Superior temporal gyrus (tissue), 1 donor: ENCODE data around the gene SETD1A.

Source experiments
- DNase-seq: peaks from one replicate; pipeline ENCODE4 v3.0.0-alpha.2; 2016; ENCODE audit errors: extremely low spot score

The SETD1A gene

GRCh38 chr16:30953511-30954124 lies 3.9 kb upstream of the SETD1A start:
- DNase-seq: peak; percentile 88

- no peak for DNase-seq
Measured at GRCh38 chr16:30954993-30955392, 2.6 kb upstream of the SETD1A start.

- no peak for DNase-seq
Measured at GRCh38 chr16:30956601-30957455, 726 bp upstream of the SETD1A start.

- no peak for DNase-seq
Measured at GRCh38 chr16:30958175-30959079, 873 bp downstream of the SETD1A start.

GRCh38 chr16:30961384-30961783 lies 3.8 kb downstream of the SETD1A start:
- no peak for DNase-seq

- DNase-seq: no peak
Measured at GRCh38 chr16:30963925-30964511, 6.5 kb downstream of the SETD1A start.

- DNase-seq: no peak
Measured at GRCh38 chr16:30964574-30965226, 7.1 kb downstream of the SETD1A start.

GRCh38 chr16:30965436-30965835 lies 7.9 kb downstream of the SETD1A start:
- no peak for DNase-seq

GRCh38 chr16:30966033-30966619 lies 8.6 kb downstream of the SETD1A start:
- DNase-seq: no peak

GRCh38 chr16:30967795-30968194 lies 10.2 kb downstream of the SETD1A start:
- no peak for DNase-seq

- DNase-seq: no peak
Measured at GRCh38 chr16:30969246-30969842, 11.8 kb downstream of the SETD1A start.

GRCh38 chr16:30971298-30971697 lies 13.7 kb downstream of the SETD1A start:
- no peak for DNase-seq

- DNase-seq: no peak
Measured at GRCh38 chr16:30972872-30973271, 15.3 kb downstream of the SETD1A start.

GRCh38 chr16:30974348-30974747 lies 16.8 kb downstream of the SETD1A start:
- DNase-seq: no peak

- no peak for DNase-seq
Measured at GRCh38 chr16:30976486-30976885, 18.9 kb downstream of the SETD1A start.

GRCh38 chr16:30977502-30977901 lies 19.9 kb downstream of the SETD1A start:
- no peak for DNase-seq

GRCh38 chr16:30979170-30980022 lies 21.8 kb downstream of the SETD1A start:
- no peak for DNase-seq

- no peak for DNase-seq
Measured at GRCh38 chr16:30980023-30980371, 22.4 kb downstream of the SETD1A start.

- no peak for DNase-seq
Measured at GRCh38 chr16:30980434-30980833, 22.9 kb downstream of the SETD1A start.

GRCh38 chr16:30980959-30981358 lies 23.4 kb downstream of the SETD1A start:
- no peak for DNase-seq
